Sigmoid colon (tissue), 4 donors: ENCODE results near the gene OR4C3.

Experiments
- EP300 ChIP-seq, 4 donors: sonication (generic); formaldehyde crosslinking; IDR thresholded peaks; one replicate each; pipeline ENCODE4 v1.6.1; 2017; ENCODE audit warnings: antibody characterized with exemption in 4 of 4
- POLR2A ChIP-seq, 2 donors: fragments of 450-650 bp; IDR thresholded peaks; one replicate each; pipeline ENCODE4 v1.6.1; 2016; ENCODE audit warnings: antibody characterized with exemption in 2 of 2, mild to moderate bottlenecking in 2 of 2, moderate library complexity in 2 of 2
- POLR2AphosphoS5 ChIP-seq, 4 donors: sonication (generic); formaldehyde crosslinking; IDR thresholded peaks; one replicate each; pipeline ENCODE4 v1.6.1; 2017; ENCODE audit warnings: antibody characterized with exemption in 4 of 4
- TF ChIP-seq, protein P1 (sequence below), 4 experiments: fragments of 450-650 bp in 3 of 4; fragments of 200-600 bp in 1 of 4; IDR thresholded peaks; one replicate each; pipeline ENCODE4 v1.5.1; 2016 to 2019; ENCODE audit warnings: antibody characterized with exemption in 4 of 4, mild to moderate bottlenecking in 3 of 4, moderate library complexity in 2 of 4

DNA sequence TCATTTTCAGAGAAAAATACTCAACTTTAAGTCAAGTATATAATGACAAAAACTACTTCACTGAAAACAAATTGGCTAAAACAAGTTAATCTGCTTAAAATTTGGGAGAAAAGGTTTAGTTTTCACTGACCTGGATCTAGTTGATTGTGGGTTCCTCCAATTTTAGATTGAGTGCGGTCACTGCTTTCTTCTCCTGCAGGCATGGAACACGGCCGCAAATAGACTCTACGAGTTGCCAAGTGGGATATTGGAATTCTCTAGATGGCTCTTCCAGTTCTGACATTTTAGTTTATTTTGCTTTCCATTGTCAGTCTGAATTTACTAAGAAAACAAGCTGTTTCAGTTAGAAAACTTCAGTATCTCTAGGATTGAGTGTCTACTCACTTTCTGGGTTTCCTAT is 29.3 kb downstream of the OR4C3 start:
- TF ChIP-seq POLR2A (IDR thresholded peaks at IDR 0.05) (no peak), POLR2AphosphoS5 (IDR thresholded peaks at IDR 0.05) (no peak), EP300 (IDR thresholded peaks at IDR 0.05) (no peak)
- TF ChIP-seq, protein P1, sequence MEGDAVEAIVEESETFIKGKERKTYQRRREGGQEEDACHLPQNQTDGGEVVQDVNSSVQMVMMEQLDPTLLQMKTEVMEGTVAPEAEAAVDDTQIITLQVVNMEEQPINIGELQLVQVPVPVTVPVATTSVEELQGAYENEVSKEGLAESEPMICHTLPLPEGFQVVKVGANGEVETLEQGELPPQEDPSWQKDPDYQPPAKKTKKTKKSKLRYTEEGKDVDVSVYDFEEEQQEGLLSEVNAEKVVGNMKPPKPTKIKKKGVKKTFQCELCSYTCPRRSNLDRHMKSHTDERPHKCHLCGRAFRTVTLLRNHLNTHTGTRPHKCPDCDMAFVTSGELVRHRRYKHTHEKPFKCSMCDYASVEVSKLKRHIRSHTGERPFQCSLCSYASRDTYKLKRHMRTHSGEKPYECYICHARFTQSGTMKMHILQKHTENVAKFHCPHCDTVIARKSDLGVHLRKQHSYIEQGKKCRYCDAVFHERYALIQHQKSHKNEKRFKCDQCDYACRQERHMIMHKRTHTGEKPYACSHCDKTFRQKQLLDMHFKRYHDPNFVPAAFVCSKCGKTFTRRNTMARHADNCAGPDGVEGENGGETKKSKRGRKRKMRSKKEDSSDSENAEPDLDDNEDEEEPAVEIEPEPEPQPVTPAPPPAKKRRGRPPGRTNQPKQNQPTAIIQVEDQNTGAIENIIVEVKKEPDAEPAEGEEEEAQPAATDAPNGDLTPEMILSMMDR (IDR thresholded peaks at IDR 0.05): no peak
